HG02885 (cell line): ENCODE data around the gene LIMS1.
A peak's percentile ranks its signal among the peaks of the same experiment; 100 is the strongest.
"Not testable (repeated sequence)": the region's sequence is repeated elsewhere in the genome, so short reads cannot be mapped to it uniquely, and the experiment has no call there.

Experiments used
- ATAC-seq: cut with Tn5 transposase; IDR thresholded peaks from one replicate; pipeline ENCODE4 v1.9.1; 2021; ENCODE audit warnings: mild to moderate bottlenecking; ENCODE audit not compliant: unreplicated experiment, poor library complexity

Gene LIMS1

GRCh38 chr2:108629417-108629816 is 95.1 kb downstream of the LIMS1 start:
- peak; percentile 87 for ATAC-seq

GRCh38 chr2:108630567-108631405 is 96.5 kb downstream of the LIMS1 start:
- no peak for ATAC-seq

DNA sequence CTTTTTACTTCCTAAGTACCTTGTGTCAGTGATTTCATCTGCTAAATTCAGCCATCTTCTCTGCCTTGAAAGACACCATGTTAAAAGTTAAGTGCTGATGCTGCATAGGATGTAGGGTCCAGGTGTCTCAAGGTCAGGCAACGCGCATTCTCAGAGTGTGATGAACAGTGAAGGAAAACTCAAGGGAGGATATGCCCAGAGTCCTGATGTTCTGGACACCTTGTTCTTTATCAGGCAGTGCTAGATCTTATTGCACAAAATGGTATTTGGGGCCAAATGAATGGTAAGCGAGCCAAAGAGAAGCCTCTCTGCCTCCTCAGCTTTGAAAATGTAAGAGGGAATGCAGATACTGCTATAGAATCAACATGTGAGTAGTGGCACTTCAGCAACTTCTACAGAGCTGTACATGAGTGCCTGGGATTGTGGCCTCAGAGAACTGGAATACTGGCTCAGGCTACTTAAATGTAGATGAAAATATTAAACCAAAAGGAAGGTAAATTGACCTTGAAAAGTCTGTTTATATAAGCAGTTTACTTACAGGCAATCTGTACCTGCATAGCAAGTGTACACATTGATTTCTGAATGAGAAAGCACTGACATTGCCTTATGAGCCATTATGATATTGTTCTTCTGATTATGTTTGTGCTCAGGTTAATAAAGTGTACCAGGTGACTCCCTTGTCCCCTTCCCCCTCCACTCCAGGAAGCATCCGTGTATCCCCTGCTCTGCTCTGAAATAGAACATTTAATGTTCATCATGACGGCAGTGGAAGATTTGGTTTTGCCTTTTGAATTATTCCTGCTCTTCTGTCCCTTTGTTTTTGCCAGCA is 98.3 kb downstream of the LIMS1 start:
- no peak for ATAC-seq

DNA sequence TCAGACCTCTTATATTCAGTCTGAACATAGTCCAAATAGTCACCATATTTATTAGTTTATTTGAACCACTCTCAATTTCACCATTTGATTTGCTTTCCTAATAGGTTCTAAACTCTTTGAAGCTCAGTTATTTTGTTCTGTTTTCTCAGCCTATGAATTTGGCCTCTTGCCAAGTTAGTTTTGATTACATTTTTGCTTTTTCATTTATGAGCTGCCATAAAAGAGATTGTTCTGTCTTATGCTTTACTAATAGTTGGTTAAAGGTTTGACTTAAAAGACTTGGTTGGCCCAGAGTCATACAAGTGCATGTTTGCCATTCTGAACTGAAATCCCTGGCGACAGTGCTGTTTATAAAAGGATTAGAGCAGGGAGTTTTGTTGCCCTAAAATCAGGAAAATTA is 99.1 kb downstream of the LIMS1 start:
- ATAC-seq, result no peak

- no peak for ATAC-seq
Measured at GRCh38 chr2:108634011-108634410, 99.7 kb downstream of the LIMS1 start.

- no peak for ATAC-seq
Measured at GRCh38 chr2:108634576-108635160, 100.4 kb downstream of the LIMS1 start.

- peak; percentile 16 for ATAC-seq
Measured at GRCh38 chr2:108635630-108636354, 101.5 kb downstream of the LIMS1 start.

- peak; percentile 53 for ATAC-seq
Measured at GRCh38 chr2:108637304-108637669, 103.0 kb downstream of the LIMS1 start.

GRCh38 chr2:108640731-108641130 is 106.5 kb downstream of the LIMS1 start:
- no peak for ATAC-seq

DNA sequence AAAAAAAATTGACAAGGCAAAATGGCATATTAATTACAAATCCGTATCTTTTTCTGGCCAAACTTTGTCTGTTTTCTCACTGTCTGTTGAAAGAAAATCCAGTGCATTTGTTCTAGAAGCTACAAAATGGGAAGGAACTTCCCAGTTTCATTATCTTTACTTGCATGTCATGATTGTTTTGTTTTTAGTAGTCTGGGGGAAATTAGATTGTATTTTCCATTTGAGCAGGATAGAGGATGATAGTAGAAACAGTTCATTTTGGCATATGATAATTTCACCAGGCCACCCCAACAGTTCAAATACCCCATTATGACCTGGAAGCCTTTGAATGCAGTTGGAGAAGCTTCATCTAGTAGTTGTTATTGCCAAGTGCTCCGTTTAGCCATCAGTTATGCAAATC is 107.5 kb downstream of the LIMS1 start:
- ATAC-seq, result no peak

DNA sequence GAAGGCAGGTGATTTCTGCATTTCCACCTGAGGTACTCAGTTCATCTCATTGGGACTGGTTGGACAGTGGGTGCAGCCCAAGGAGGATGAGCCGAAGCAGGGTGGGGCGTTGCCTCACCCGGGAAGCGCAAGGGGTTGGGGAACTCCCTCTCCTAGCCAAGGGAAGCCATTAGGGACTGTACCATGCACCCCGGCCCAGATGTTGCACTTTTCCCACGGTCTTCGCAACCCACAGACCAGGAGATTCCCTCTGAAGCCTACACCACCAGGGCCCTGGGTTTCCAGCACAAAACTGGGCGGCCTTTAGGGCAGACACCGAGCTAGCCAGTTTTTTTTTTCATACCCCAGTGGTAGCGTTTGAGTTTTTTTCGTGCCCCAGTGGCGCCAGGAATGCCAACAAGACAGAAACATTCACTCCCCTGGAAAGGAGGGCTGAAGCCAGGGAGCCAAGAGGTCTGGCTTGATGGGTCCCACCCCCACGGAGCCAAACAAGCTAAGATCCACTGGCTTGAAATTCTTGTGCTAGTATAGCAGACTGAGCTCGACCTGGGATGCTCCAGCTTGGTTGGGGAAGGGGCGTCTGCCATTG is 109.1 kb downstream of the LIMS1 start:
- no peak for ATAC-seq

- not testable (repeated sequence) for ATAC-seq
Measured at GRCh38 chr2:108643862-108644261, 109.6 kb downstream of the LIMS1 start.

DNA sequence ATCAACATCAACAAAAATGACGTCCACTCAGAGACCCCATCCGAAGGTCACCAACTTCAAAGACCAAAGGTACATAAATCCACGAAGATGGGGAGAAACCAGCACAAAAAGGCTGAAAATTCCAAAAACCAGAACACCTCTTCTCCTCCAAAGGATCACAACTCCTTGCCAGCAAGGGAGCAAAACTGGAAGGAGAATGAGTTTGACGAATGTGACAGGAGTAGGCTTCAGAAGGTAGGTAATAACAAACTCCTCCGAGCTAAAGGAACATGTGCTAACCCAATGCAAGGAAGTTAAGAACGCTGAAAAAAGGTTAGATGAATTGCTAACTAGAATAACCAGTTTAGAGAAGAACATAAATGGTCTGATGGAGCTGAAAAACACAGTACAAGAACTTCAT is 110.2 kb downstream of the LIMS1 start:
- ATAC-seq, result not testable (repeated sequence)

- not testable (repeated sequence) for ATAC-seq
Measured at GRCh38 chr2:108648796-108649195, 114.5 kb downstream of the LIMS1 start.

GRCh38 chr2:108650465-108650864 is 116.2 kb downstream of the LIMS1 start:
- not testable (repeated sequence) for ATAC-seq

DNA sequence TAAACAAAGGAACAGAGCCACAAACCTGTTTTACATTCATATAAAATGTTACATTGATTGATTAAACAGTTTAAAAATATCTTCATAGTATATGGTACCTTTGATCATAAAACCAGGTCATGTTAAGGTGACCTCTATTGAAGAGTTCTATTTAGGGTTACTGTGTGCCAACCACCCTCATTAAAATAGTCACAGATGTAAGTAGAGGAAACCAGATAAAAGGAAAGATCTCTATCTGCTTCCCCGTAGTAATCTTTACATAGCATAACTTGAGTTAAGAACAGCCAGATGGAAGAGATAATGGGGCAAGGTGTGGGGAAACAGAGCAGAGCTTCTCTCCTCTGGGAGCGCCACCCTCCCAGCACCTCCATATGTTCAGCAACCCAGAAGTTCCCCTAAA is 117.2 kb downstream of the LIMS1 start:
- ATAC-seq, result not testable (repeated sequence)

DNA sequence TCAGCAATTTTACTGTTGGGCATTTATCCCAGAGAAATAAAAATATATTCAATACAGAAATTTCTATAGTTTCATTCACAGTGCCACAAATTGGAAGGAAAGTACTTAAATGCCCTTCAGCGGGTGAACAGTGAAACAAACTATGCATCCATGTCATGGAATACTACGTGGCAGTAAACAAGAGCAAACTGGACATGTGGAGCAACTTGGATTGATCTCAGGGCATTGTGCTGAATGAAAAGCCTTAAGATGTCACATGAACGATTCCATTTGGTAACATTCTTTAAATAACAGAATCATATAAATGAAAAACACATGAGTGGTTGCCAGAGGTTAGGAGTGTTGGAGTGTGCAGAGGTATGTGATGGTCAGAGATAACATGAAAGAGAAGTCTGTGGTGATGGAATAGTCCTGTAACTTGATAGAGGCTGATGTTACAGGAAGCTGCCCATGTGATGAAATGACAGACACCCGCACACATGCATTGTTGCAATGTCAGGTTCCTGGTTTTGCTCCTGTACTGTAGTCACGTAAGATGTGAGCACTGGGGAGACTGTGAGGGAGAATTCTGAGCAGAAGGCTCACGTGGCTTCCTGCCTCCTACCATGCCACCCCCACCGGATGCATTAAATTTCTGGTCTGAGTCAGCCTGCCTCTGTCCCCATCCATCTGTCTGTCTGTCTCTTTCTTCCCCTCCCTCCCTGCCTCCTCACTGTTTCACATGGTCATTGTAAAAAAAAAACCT is 118.1 kb downstream of the LIMS1 start:
- peak; percentile 97 for ATAC-seq

- ATAC-seq, result not testable (repeated sequence)
Measured at GRCh38 chr2:108653425-108653824, 119.2 kb downstream of the LIMS1 start.

DNA sequence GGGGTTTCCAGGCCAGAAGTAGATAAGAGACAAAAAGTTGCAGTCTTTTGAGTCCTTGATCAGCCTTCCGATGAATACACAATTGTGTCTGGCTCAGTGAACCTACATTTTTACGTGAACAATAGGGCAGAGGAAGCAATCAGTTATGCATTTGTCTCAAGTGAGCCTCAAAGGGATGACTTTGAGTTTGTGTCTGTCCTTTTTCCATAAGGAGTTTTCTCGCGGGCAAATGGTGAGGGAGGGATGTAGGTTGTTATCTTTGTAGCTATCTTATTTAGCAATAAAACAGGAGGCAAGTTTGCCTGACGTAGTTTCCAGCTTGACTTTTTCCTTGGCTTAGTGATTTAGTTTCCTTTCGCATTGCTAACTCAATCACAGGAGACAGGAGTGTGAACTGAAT is 119.6 kb downstream of the LIMS1 start:
- ATAC-seq, result not testable (repeated sequence)
